ENCODE results near the gene DHRS4L2.
A peak's percentile ranks its signal among the peaks of the same experiment; 100 is the strongest.
"Not testable (repeated sequence)": the region's sequence is repeated elsewhere in the genome, so short reads cannot be mapped to it uniquely, and the experiment has no call there.

Gene DHRS4L2

DNA sequence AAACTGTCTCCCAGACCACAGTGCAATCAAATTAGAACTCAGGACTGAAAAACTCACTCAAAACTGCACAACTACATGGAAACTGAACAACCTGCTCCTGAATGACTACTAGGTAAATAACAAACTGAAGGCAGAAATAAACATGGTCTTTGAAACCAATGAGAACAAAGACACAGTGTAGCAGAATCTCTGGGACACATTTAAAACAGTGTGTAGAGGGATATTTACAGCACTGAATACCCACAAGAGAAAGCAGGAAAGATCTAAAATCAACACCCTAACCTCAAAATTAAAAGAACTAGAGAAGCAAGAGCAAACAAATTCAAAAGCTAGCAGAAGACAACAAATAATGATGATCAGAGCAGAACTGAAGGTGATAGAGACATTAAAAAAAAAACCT, 14.7 kb upstream of the DHRS4L2 start:
- not testable (repeated sequence) for DNase-seq

DNA sequence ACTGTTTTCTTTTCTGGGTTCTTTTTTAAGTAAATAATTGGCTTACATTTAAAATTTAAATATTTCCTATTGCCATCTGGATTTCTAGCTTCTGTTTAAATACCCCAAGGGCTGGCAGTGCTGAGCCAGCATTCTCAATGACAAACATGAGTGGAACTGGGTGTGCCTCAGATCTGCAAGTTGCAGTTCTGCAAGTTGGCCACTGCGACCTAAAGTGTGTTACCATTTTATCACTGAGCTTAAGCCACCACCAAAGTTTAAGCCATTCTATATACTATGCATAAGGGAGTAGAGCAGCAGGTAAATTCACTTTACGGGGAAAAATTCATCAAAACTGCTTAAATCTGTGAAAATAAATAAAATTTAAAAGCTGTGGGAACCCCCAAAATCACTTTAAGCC, 11.5 kb upstream of the DHRS4L2 start:
- DNase-seq, result not testable (repeated sequence)

DNA sequence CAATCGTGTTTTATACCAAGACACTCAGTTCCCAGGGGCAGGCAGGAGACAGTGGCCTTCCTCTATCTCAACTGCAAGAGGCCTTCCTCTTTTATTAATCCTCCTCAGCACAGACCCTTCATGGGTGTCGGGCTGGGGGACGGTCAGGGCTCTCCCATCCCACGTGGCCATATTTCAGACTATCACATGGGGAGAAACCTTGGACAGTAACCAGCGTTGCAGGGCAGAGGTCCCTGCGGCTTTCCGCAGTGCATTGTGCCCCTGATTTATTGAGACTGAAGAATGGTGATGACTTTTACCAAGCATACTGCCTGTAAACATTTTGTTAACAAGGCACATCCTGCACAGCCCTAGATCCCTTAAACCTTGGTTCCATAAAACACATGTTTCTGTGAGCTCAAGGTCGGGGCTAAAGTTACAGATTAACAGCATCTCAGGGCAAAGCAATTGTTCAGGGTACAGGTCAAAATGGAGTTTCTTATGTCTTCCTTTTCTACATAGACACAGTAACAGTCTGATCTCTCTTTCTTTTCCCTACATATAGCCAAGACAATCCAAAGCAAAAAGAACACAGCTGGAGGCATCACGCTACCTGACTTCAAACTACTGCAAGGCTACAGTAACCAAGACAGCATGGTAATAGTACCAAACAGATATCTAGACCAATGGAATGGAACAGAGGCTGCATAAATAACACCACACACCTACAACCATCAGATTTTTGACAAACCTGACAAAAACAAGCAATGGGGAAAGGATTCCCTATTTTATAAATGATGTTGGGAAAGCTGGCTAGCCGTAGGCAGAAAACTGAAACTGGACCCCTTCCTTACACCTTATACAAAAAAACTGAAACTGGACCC, 6.5 kb upstream of the DHRS4L2 start:
- not testable (repeated sequence) for DNase-seq

DNA sequence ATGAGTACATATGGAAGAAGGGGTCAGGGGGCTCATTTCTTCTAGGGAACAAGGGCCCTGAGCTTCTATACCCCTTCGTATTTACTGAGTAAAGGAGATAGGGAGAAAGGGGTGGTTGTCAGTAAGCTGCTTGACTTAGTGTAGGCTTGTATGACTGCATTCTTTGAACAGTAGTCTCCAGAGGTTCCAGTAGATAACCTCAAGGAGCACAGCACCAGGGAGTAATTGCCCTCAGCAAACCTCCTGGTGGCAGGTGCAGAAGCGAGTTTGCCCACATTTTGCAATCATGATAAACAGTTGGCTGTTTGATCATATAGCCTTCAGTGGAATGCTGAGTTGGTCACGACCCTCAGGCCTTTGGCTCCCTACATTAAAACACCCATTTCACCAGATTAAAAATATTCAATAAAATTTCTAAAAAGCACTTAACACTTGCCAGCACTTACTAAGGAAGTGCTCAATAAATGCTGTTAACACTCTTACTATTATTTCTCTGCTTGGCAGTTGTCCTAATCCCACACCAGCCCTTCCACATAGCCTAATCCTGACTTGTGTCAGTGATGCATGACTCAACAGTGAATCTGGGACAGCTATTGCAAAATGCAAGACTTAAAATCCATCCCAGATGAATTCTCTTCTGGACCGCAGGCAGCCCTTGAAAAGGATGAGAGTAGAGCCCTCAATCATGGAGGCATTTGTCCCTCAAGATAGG, 3.7 kb upstream of the DHRS4L2 start:
- no peak for DNase-seq

DNA sequence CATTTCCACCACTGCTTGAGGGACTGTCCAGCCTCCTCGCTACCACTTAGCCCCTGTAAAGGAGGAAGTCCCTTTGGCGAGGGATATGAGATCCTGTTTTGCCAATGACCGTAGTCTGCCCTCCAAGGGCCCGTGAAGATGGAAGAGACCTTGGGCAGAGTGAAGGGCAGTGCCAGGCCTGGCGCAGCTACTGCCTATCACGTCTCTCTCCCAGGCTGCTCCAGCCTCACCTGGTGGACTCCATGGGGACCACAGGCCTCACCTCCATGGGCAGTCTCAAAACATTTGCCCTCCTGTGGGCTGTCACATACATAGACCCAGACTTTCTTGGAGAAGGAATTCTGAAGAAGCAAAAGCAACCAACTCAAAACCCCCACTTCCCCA, 514 bp upstream of the DHRS4L2 start:
- not testable (repeated sequence) for DNase-seq

DNA sequence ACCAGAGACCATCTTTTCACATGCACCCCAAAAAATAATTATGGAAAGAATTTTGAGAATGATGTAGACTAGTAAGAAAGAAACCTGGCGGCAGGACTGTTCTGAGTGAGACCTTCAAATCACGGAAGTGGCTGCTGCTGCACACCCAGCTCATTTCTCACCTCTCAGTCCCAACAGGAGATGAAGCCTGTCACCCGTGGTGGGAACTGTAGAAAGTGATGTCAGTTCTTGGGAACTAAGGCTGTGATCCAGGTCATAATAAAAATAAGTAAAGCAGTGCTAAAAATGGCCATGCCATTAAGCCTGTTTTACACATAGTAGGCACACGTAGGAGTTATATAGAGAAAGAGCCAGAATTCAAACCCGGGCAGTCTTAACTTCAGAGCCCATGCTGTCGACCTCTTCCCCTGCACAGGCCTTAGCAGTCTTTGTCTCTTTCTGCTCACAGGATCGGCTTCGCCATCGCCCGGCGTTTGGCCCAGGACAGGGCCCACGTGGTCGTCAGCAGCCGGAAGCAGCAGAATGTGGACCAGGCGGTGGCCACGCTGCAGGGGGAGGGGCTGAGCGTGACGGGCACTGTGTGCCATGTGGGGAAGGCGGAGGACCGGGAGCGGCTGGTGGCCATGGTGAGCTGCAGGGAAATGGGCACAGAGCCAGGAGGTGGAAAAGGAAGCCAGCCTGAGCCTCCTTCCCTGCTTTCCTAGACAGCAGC, 1.2 kb downstream of the DHRS4L2 start:
- DNase-seq, result not testable (repeated sequence)

- not testable (repeated sequence) for DNase-seq
These were observed 2.2 kb downstream of the DHRS4L2 start for GRCh38 chr14:23990961-23991360.

- DNase-seq, result not testable (repeated sequence)
These were observed 4.3 kb downstream of the DHRS4L2 start for GRCh38 chr14:23993042-23993441.

DNA sequence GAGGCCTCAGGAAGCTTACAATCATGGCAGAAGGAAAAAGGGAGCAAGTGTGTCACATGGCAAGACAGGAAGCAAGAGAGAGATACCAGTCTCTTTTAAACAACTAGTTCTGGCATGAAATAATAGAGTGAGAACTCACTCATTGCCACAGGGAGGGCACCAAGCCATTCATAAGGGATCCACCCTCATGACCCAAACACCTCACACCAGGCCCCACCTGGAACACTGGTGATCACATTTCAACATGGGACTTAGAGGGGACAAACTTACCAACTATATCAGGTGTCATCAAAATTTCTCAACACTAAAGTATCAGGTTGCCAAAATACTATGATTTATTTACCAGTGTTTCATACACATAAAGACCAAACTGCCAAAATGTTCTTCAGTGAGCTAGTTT, 7.3 kb downstream of the DHRS4L2 start:
- not testable (repeated sequence) for DNase-seq

- DNase-seq, result not testable (repeated sequence)
These were observed 8.1 kb downstream of the DHRS4L2 start for GRCh38 chr14:23996825-23997224.

- DNase-seq, result not testable (repeated sequence)
These were observed 10.9 kb downstream of the DHRS4L2 start for GRCh38 chr14:23999640-24000039.

DNA sequence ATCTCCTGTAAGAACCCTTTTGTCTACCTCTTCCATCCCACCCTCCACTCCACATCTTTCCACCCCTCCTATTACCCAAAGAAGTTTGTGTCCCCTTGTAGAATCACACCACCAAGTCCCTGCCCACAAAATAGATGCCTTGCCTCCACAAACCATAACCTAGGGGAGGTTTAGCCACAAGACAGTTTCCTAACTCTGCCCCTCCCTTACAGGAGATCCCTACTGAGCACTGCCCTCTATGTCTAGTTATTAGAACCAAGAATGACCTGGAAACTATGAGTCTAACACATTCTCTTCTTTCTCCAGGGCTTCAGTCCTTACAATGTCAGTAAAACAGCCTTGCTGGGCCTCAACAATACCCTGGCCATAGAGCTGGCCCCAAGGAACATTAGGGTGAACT, 12.3 kb downstream of the DHRS4L2 start:
- not testable (repeated sequence) for DNase-seq

DNA sequence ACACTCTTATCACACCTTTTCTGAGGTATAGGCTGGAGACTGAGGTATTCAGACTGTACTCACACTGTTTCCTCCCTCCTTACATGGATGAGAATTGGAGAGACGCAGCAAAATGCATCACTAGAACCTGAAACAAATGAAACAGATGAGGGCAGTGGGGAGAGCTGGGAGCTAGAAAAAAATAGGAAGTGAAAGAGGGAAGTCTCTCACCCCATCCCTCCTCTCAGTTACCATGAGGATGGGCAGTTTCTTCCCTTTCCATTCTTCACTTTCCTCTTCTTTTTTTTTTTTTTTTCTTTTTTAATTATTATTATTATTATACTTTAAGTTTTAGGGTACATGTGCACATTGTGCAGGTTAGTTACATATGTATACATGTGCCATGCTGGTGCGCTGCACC, 12.9 kb downstream of the DHRS4L2 start:
- not testable (repeated sequence) for DNase-seq

DNA sequence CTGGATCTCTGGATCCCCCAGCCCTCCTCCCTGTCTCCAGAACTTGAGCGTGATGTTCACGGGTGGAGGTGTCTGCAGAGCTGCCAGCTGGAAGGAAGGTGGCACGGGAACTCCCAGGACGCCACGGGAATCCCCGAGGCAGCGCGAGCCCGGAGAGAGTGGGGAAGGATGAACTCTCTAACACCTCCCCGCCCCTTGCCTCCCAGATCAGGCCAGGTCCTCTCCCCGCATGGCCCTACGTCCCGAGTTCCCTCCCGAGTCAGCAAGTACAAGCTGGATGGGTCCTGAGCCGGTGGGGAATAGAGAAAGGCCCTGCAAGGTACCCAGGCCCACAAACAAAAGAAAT, 17.7 kb downstream of the DHRS4L2 start:
- not testable (repeated sequence) for DNase-seq

DNA sequence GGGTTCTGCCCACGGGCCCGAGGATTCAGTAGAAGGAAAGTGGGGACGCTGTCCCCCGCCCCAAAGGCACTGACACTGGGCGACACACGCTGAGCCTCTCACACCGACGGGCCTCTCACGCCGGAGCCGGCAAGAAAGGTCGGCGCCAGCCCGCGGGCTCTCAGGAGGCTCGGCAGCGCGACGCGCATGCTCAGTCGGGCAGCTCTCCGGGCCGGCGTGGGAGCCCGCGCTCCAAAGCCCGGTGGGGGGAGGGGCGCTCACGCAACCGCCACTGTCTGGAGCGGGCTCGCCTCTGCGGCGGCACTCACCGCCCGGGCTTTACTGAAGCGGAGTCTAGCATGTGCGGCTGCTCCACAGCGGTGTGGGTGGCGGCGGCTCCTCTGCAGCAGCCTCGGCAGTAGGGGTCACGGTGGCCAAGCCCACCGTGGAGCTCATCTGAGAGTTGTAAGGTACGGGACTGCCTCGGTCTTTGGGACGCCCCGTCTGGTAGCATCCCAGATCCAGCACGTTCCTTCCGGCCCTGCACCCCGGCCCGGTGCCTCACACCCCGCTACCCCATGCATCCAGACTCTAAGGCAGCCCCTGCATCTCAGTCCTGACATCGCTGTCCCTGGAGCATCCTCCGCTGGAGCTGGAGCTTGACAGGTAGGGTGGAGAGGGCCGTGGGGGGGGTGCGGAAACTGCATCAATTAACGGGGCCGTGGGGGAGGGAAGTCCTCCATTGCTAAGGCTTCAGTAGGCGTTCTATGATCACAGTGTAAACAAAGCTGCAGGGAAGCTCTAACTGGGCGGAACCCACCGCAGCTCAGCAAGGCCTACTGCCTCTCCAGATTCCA, 18.3 kb downstream of the DHRS4L2 start:
- DNase-seq, result peak; percentile 69

DNA sequence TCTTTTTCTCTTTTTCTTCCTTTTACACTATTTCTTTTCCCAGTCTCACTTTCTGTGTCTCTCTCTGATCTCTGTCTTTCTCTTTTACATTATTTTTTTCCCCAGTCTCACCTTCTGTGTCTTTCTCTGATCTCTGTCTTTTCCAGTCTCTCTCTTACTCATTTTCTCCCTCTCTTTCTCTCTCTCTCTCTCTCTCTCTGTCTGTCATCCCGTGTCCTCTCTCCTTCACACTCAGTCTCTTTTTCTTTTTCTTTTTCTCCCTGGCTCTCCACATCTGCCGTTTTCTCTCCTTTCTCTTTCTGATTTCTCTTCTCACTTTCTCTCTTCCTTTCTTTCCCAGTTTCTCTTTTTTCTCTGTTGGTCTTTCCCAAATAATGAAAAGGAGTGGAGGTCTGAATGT, 22.3 kb downstream of the DHRS4L2 start:
- no peak for DNase-seq

- not testable (repeated sequence) for DNase-seq
These were observed 24.1 kb downstream of the DHRS4L2 start for GRCh38 chr14:24012726-24013273.

DNA sequence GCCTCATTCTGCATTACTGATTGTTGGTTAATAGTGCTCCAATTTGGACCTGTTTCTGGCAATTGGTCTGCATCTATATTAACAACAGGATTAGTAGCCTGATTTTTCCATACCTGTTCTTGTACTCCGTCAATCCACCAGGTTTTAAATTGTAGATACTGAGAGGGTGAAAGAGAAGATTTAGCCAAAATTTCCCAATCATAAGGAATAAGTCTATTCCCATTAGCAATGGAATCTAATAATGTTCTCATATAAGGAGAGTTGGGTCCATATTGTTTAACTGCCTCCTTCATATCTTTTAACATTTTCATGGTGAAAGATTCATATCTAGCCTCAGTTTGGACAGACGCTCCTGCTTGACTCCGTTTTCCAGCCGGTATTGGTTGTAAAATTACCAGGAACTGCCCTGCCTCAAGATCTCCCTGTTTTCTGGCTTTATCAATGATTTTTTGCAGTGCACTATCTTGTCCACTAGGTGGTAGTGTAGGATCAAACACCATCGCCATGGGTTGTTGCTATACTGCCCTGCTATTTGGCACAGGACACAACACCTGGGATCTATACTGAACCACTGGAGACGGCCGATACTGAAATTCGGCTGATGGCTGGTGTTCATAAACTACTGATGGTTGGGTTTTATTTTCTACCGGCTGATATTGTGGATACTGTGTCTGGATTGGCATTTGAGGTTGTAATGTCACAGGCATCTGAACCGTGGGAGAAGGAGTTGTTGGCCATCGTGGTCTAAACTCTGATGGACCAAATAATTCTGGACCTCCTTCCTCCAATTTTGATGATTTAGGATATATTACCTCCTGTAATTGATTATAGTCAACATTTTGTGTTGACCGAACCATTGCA, 25.2 kb downstream of the DHRS4L2 start:
- peak; percentile 82 for DNase-seq

DNA sequence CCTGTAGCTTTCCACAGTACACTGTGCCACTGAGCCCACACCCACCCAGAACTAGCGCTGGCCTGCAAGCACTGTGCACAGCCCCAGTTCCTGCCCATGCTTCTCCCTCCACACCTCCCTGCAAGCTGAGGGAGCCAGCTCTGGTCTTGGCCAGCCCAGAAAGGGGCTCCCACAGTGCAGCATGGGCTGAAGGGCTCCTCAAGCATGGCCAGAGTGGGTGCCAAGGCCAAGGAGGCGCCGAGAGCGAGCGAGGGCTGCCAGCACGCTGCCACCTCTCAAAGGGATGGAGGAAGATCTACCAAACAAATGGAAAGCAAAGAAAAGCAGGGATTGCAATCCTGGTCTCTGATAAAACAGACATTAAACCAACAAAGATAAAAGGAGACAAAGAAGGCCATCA, 27.0 kb downstream of the DHRS4L2 start:
- not testable (repeated sequence) for DNase-seq

- not testable (repeated sequence) for DNase-seq
These were observed 30.2 kb downstream of the DHRS4L2 start for GRCh38 chr14:24018978-24019377.

DNA sequence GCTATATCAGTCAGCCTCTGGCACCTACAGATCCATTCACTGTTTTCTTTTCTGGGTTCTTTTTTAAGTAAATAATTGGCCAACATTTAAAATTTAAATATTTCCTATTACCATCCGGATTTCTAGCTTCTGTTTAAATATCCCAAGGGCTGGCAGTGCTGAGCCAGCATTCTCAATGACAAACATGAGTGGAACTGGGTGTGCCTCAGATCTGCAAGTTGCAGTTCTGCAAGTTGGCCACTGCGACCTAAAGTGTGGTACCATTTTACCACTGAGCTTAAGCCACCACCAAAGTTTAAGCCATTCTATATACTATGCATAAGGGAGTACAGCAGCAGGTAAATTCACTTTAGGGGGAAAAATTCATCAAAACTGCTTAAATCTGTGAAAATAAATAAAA, 31.2 kb downstream of the DHRS4L2 start:
- DNase-seq, result not testable (repeated sequence)

All from CD4-positive, alpha-beta T cell treated with Interleukin-10 for 1 hour (primary cell).